ENCODE results near the gene ATOSB.

- no peak for TF ChIP-seq POLR2A (IDR thresholded peaks at IDR 0.05)
- TF ChIP-seq, protein P1, sequence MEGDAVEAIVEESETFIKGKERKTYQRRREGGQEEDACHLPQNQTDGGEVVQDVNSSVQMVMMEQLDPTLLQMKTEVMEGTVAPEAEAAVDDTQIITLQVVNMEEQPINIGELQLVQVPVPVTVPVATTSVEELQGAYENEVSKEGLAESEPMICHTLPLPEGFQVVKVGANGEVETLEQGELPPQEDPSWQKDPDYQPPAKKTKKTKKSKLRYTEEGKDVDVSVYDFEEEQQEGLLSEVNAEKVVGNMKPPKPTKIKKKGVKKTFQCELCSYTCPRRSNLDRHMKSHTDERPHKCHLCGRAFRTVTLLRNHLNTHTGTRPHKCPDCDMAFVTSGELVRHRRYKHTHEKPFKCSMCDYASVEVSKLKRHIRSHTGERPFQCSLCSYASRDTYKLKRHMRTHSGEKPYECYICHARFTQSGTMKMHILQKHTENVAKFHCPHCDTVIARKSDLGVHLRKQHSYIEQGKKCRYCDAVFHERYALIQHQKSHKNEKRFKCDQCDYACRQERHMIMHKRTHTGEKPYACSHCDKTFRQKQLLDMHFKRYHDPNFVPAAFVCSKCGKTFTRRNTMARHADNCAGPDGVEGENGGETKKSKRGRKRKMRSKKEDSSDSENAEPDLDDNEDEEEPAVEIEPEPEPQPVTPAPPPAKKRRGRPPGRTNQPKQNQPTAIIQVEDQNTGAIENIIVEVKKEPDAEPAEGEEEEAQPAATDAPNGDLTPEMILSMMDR (IDR thresholded peaks at IDR 0.05), result no peak
Measured at GRCh38 chr9:35104586-35104985, 11.1 kb downstream of the ATOSB start.

Measured in right lobe of liver (tissue), 4 donors.